DOHH2 (cell line): ENCODE data around the gene NKD1.

Source experiments
- CTCF ChIP-seq: fragments of 200-600 bp; sonication (generic); IDR thresholded peaks from one replicate; pipeline ENCODE4 v1.5.1; 2014; ENCODE audit warnings: antibody characterized with exemption, mild to moderate bottlenecking, low read depth, low read length; ENCODE audit not compliant: poor library complexity, severe bottlenecking
- EZH2phosphoT487 ChIP-seq: fragments of 200-600 bp; sonication (generic); IDR thresholded peaks from 2 replicates; pipeline ENCODE4 v1.6.1; 2017; ENCODE audit warnings: borderline replicate concordance, mild to moderate bottlenecking, antibody characterized with exemption, low read length, moderate library complexity, mixed read lengths

- TF ChIP-seq EZH2phosphoT487 (no peak), CTCF (no peak)
Measured at GRCh38 chr16:50603206-50604064, 55.2 kb downstream of the NKD1 start.
